IPS-NIHi11 (cell line): ENCODE measurements around the gene IFRD2.
A peak's percentile ranks its signal among the peaks of the same experiment; 100 is the strongest.

Source experiments
- DNase-seq: peaks from one replicate; pipeline ENCODE4 v3.0.0; 2012; ENCODE audit warnings: mixed read lengths, low spot score

Gene IFRD2

GRCh38 chr3:50292159-50293078 lies at the start of gene IFRD2:
TSS of gene IFRD2 (minus strand) at chr3:50292429. CDS start at chr3:50292274, 155 bp downstream.
- peak; percentile 94 for DNase-seq

- DNase-seq, result no peak
Observed at GRCh38 chr3:50341537-50341936, 49.3 kb upstream of the IFRD2 start.

- DNase-seq, result no peak
Observed at GRCh38 chr3:50340448-50341329, 48.5 kb upstream of the IFRD2 start, which contains the start of gene RASSF1. TSS of gene RASSF1 (minus strand) at chr3:50340836. CDS start at chr3:50340805, 31 bp downstream.

DNA sequence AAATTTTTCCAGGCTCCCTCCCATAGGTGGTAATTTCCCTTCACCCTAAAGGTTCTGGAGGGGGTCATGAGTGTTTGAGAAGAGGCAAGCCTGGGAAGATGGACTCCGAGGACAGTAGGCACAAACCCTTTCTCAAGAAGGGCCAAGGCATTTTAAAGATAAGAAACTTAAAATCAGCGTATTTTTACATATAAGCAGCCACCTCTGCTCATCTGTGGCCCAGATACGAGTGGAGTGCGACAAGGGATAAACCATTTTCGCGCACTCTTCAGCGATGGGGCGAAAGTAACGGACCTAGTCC lies 47.9 kb upstream of the IFRD2 start:
- no peak for DNase-seq

GRCh38 chr3:50339485-50340146 lies 47.4 kb upstream of the IFRD2 start:
- no peak for DNase-seq

- no peak for DNase-seq
Observed at GRCh38 chr3:50338965-50339364, 46.7 kb upstream of the IFRD2 start.

DNA sequence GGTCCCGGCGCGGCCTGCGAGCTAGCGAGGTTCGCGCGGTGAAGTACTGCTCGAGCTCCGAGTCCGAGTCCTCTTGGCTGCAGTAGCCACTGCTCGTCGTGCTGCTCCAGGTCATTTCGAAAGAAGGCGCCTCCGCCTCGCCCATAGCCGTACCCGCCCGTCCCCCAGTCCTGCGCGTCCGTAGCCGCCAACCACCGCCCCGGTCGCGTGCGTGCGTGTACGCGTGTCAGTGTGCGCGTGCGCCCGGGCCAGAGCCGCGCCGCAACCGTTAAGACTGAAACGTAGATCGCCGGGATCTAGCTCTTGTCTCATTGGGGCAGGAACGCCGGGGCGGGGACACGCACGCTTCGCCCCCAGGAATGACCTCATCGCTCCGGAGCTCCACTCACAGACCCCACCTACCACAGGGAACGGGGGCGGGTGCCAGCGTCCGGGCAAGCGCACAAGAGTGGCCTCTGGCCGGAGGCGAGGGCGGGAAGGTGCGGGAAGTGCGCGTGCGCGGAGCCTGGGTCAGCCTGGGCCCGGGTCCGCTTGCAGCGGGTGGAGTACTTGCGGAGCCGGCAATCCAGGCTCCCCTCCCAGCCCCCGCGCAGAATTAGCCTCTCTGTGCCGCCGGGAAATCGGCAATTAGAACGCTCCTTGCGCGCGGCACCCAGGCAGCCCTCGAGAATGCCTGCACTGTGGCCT lies 45.1 kb upstream of the IFRD2 start:
- peak; percentile 98 for DNase-seq

- DNase-seq, result peak; percentile 84
Observed at GRCh38 chr3:50336452-50337174, 44.4 kb upstream of the IFRD2 start.

DNA sequence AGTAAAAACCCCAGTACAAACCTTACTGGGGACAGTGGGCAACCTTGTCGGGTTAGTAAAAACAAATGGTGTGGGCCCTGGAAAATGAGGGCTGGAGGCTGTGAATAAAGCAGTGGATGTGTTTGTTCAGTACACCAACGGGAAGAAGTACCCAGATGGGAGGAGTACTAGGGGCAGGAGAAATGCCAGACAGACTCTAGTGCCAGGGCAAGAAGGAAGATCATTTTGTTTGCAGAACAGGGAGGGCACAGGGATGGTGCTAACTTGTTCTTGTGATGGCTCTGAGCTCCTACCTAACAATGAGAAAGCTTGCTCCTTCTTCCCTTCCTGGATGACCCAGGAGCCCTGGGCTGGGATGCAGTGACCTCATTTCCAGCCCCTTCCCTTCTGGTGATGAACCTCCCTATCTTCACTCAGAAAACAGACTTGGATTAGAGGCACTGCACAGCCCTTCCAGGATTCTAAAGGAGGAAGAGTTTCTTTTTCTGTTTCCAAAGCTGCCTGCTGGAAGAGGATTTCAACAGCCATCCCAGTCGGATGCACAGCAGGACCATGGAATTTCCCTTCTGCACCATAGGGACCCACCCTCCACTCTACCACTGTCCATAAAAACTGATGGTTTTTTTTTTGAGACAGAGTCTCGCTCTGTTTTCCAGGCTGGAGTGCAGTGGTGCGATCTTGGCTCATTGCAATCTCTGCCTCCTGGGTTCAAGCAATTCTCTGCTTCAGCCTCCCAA lies 42.3 kb upstream of the IFRD2 start:
- DNase-seq, result no peak

- DNase-seq, result no peak
Observed at GRCh38 chr3:50333744-50334328, 41.6 kb upstream of the IFRD2 start.

GRCh38 chr3:50331364-50331907 lies 39.2 kb upstream of the IFRD2 start:
- no peak for DNase-seq

GRCh38 chr3:50330330-50330729 lies 38.1 kb upstream of the IFRD2 start:
- DNase-seq, result no peak

- DNase-seq, result peak; percentile 95
Observed at GRCh38 chr3:50327943-50328691, 35.9 kb upstream of the IFRD2 start, which contains the start of gene TUSC2. TSS of gene TUSC2 (minus strand) at chr3:50328223. CDS start at chr3:50328099, 124 bp downstream.

DNA sequence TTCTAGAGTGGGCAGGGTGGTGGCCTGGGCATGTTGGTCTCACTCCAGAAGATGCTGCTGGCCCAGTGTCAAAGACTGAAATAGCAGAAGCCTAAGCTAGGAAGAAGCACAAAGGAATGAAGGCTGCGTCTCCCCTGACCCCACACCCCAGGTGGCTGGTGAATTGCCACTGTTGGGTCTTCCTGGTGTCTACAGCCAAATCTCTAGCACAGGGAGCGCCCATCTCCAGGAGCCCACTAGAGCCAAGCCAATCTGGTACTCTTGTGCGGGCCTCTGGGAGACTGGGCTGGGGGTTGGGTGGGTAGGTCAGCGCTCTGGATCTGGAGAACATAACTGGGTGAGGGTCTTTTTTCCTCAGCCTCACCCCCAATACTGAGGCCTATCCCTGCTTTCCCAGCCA lies 34.9 kb upstream of the IFRD2 start:
- no peak for DNase-seq

DNA sequence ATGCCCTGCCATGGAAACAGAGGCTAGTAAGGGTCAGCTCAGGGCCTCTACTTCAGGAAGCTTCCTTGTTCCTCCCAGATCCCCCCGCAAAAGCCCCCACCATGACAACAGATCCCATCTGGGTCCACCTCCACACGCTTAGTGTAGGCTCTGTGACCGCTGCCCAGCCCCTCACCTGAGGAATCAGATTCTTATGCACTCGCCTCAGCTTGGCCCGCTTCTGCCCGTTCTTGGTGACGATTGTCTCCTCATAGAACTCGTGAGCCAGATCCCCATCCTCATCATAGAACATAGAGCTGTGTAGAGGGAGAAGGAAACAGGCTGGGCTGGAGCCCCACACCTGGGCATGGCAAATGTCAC lies 33.9 kb upstream of the IFRD2 start:
- DNase-seq, result no peak

DNA sequence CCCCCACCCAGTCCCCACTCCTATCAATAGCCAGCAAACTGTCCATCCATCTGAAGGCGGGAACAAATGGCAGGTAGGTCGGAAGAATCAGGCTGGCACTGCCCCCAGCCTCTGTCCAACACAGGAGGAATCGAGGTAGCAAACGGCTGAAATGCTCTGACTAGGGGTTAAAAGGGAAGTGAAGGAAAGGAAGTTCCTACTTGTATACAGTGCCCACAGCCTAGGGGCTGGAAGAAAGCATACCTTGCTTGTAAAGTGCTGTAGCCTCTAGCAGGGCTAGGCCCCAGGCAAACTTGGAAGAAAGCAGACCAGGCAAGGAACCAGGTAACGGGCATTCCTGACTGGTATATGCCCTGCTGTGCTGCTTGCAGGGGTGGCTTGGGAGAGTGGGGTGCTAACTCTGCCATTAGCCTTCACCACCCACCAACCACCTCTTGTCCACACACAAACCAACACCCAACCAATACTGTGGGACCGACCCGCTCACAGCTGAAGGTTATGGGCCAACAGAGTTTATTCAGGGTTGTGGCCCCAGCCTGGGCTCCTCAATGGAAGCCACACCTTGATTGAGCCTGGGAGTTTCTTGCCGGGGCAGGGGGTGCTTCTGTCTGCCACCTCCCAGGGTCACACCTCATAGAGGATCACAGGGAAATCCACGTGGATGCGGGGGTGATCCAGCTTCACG lies 33.4 kb upstream of the IFRD2 start:
- no peak for DNase-seq

GRCh38 chr3:50325113-50325480 lies 32.9 kb upstream of the IFRD2 start:
- DNase-seq, result no peak

DNA sequence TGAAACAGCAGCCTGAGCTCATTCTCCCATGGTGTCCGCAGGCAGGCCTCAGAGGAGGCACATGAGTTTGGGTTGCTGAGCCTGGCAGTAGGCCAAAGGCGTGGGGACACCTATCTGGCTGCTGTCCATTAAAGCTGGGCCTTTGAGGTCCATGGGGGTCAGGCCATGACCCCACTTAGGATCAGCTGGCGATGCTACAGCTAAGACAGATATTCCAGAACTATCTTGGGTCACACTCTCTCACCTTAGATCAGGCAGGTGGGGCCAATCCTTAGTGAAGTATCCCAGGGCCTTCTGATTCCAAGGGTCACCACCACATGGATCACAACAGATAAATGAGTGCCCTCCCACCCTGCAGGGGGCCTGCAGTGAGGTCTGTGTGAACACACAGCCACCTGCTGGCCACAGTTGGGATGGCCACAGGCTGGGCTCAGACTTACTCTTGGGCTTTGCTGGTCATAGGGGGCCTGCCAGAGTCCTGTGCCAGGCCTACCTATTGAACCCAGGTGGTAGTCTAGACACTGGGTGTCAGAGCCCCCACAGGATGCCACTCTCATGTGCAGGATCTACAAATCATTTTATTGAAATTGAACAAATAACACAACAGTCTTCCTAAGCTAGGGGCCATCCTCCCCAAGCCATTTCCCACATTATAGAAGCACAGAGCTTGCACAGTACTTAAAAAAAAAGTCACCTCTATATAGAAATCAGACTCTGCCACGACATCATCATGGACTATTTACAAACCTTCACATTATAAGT lies 32.3 kb upstream of the IFRD2 start:
- peak; percentile 78 for DNase-seq
